GM12874 (cell line): ENCODE measurements around the gene GTF2A1.

Experiments
- TF ChIP-seq, protein P1 (sequence below): IDR thresholded peaks from 2 replicates; pipeline ENCODE4 v1.5.1; 2011; ENCODE audit warnings: low read depth, mild to moderate bottlenecking, control low read depth, low read length, moderate library complexity; ENCODE audit not compliant: insufficient read depth

Gene GTF2A1

GRCh38 chr14:81261176-81261575 is 40.4 kb upstream of the GTF2A1 start:
- TF ChIP-seq, protein P1, sequence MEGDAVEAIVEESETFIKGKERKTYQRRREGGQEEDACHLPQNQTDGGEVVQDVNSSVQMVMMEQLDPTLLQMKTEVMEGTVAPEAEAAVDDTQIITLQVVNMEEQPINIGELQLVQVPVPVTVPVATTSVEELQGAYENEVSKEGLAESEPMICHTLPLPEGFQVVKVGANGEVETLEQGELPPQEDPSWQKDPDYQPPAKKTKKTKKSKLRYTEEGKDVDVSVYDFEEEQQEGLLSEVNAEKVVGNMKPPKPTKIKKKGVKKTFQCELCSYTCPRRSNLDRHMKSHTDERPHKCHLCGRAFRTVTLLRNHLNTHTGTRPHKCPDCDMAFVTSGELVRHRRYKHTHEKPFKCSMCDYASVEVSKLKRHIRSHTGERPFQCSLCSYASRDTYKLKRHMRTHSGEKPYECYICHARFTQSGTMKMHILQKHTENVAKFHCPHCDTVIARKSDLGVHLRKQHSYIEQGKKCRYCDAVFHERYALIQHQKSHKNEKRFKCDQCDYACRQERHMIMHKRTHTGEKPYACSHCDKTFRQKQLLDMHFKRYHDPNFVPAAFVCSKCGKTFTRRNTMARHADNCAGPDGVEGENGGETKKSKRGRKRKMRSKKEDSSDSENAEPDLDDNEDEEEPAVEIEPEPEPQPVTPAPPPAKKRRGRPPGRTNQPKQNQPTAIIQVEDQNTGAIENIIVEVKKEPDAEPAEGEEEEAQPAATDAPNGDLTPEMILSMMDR, result no peak

GRCh38 chr14:81260732-81261131 is 40.0 kb upstream of the GTF2A1 start:
- TF ChIP-seq, protein P1, result no peak

GRCh38 chr14:81256289-81256960 is 35.7 kb upstream of the GTF2A1 start:
- TF ChIP-seq, protein P1, result no peak

GRCh38 chr14:81252278-81252677 is 31.5 kb upstream of the GTF2A1 start:
- TF ChIP-seq, protein P1, result no peak

GRCh38 chr14:81247271-81247766 is 26.6 kb upstream of the GTF2A1 start:
- TF ChIP-seq, protein P1, result no peak

DNA sequence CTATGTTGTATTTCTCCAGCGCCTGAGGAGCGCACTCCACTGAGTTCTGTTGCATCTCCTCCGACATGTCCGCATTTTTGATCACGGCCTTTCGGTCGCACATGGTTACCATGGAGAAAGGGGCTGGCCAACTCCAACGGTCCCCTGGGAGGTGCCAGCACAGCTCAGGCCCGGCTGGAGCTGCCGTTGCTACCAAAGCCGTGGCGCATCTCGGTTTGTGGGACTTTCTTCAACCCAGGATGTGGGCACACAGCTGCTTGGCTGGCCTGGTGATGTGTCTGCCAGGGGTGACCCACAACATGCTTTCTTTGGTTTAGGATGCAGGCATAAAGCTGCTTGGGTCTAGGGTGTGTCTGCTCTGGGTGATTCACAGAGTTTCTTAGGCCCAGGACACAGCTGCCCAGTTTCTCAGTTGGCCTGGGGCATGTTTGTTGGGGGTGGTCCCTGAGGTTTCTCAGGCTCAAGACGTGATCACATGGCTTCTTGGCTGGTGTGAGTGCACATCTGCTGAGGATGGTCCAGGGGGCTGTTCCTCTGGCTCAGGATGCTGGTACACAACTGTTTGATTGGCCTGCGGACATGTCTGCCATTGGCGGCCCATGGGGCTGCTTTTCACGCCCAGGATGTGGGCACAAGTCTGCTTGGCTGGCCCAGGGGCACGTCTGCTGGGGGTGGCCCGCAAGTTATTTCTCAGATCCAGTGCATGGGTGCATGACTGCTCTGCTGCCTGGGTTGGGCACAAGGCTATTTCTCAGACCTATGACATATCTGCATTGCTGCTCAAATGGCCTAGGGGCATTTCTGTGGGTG is 25.9 kb upstream of the GTF2A1 start:
- TF ChIP-seq, protein P1, result no peak

DNA sequence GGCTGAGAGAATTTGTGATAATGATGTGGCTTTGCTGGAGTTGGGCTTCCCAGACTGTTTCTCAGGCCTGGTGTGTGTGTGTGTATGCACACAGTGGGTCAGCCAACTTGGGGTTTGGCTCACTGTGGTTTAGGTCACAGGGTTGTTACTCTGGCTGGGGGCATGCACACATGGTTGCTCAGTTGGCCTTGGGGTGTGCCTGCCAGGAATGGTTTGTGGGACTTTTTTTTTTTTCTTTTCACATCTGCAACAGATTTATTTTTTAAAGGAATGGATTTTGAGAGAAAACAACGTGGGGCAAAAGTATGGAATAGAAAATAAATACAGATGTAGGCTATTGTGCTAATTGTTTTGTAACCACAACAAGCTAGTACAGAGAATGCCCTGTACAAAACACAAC is 25.0 kb upstream of the GTF2A1 start:
- TF ChIP-seq, protein P1, result no peak
